ENCODE data around the gene LPIN3.

- no peak for TF ChIP-seq CTCF (IDR thresholded peaks at IDR 0.05; ENCODE audit: low read depth, low read length)
- no peak for TF ChIP-seq EZH2phosphoT487 (IDR thresholded peaks at IDR 0.05; ENCODE audit: low read depth)
Observed at GRCh38 chr20:41304002-41304401, 36.6 kb upstream of the LPIN3 start.
